ENCODE data around the gene PPP2R2C. TPM values are rescaled to one million over a fixed set of nuclear protein-coding genes. Genes with fewer than 3 reads are reported as not detected.

PPP2R2C gene
- total and polyA plus RNA-seq, 12 donors: 0.14 to 10.6 (median 4.2) TPM

DNA sequence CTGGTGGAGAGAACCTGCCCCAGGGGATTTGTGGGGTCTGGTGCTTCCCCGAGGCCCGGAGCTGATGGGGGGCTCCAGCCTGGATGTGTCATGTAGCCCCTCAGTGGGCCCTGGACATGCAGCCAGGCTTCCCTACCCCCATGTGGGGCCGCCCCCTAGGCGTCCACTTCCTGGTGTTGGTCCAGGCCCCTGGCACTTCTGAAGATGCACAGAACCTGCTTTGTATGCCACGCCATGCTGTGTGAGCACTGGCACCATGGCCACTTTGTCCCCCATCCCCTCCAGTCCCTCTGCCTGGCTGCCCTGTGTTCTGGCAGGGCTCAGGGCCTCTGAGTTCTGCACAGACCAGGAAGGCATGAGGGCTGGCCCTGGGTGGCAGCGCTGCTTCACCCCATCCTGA, 173.6 kb downstream of the PPP2R2C start:
- ATAC-seq (no peak), DNase-seq (no peak)
- WGBS, 2 donors: 89 to 93% methylated on average over 6 of the region's 6 CpGs
- H3K4me3 ChIP-seq: no peak overlapping the region
- TF ChIP-seq, protein P1, sequence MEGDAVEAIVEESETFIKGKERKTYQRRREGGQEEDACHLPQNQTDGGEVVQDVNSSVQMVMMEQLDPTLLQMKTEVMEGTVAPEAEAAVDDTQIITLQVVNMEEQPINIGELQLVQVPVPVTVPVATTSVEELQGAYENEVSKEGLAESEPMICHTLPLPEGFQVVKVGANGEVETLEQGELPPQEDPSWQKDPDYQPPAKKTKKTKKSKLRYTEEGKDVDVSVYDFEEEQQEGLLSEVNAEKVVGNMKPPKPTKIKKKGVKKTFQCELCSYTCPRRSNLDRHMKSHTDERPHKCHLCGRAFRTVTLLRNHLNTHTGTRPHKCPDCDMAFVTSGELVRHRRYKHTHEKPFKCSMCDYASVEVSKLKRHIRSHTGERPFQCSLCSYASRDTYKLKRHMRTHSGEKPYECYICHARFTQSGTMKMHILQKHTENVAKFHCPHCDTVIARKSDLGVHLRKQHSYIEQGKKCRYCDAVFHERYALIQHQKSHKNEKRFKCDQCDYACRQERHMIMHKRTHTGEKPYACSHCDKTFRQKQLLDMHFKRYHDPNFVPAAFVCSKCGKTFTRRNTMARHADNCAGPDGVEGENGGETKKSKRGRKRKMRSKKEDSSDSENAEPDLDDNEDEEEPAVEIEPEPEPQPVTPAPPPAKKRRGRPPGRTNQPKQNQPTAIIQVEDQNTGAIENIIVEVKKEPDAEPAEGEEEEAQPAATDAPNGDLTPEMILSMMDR (IDR thresholded peaks at IDR 0.05): no peak
- H3K36me3 ChIP-seq: peaks cover 4 to 92% (median 35%) of the 10 kb centered on the region in 9 donors
- intact Hi-C loops (cut with DNase I): no loop called here
- H3K9me3 ChIP-seq: no peaks in the 10 kb centered on the region
- H3K4me1 ChIP-seq: no peaks in the 10 kb centered on the region
- no peaks in the 10 kb centered on the region for H3K27me3 ChIP-seq
- H3K27ac ChIP-seq: no peak overlapping the region

DNA sequence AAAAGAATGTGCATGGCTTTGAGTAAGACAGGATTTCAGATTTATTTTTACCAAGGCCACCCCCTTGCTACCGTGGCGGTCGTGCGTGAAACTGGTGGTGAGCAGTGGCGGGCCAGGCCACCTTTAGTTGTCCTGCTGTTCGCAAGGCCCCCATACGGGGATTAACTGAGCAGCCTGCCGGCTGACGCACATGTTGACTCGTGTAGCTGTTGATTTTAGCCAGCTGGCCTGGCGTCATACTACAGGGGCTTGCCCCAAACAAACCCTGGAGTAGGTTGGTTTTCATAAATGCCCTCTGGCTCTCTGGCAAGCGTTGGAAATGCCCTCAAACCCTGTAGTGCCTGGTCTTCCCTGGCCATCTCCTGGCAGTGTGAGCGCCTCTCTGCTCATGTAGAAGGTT, 174.4 kb downstream of the PPP2R2C start:
- DNase-seq: no peak
- TF ChIP-seq, protein P1 (IDR thresholded peaks at IDR 0.05): no peak
- H3K4me1 ChIP-seq: no peaks in the 10 kb centered on the region
- intact Hi-C loops (cut with DNase I): no loop called here
- peaks cover 4 to 92% (median 44%) of the 10 kb centered on the region in 9 donors for H3K36me3 ChIP-seq
- 85 to 86% methylated on average over 13 of the region's 13 CpGs for WGBS, 2 donors
- H3K27ac ChIP-seq: no peak overlapping the region
- no peaks in the 10 kb centered on the region for H3K9me3 ChIP-seq
- ATAC-seq: no peak
- no peak overlapping the region for H3K4me3 ChIP-seq
- no peaks in the 10 kb centered on the region for H3K27me3 ChIP-seq

DNA sequence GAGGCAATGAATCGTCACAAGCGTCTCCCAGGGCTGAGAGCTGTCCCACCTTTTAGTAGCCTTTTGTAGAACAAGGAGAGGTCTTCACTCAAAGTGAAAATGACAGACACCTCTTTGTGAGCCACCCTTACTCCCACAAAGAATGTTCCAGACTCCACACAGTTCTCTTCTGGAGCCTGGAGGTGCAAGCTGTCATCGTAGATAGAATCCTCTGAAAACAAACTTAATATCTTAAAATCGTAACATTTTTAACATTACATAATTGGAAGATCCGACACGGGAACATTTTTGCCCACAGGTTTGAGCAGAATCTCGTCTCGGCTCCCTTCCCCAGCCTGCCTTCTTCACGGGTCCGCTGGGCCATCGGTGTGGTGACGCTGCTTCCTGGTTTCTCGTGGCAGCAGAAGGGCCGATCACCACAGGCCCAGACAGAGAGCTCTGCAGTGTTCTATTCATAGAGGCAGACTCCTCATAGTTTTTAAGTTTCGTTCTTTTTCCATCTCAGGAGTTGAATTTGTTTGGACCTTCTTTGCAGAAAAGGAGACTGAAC, 175.1 kb downstream of the PPP2R2C start:
- H3K4me3 ChIP-seq: no peak overlapping the region
- DNase-seq: no peak
- no peaks in the 10 kb centered on the region for H3K4me1 ChIP-seq
- no peaks in the 10 kb centered on the region for H3K27me3 ChIP-seq
- no peak overlapping the region for H3K27ac ChIP-seq
- no peak for ATAC-seq
- TF ChIP-seq, protein P1 (IDR thresholded peaks at IDR 0.05): no peak
- no peaks in the 10 kb centered on the region for H3K9me3 ChIP-seq
- H3K36me3 ChIP-seq: peaks cover 4 to 92% (median 42%) of the 10 kb centered on the region in 9 donors
- intact Hi-C loops (cut with DNase I): no loop called here
- 90 to 91% methylated on average over 15 of the region's 15 CpGs for WGBS, 2 donors

DNA sequence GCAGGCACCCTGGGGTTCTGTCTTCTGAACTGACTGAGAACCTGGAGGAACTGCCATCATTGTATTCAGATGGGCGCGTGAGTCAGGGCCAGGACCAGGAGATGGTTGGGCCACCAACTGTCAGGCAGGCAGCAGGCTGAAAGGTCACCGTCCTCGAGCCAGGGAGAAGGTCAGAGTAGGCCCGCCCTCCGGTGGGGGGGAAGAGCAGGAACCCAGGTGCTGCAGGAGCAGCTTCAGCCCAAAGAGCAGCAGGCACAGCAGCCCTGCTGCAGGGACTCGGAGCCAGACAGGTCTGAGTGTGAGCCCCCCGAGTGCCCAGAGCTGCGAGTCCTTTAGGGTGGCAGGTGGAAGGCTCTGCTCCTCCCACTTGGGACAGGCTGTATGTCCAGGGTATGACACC, 176.4 kb downstream of the PPP2R2C start:
- no peaks in the 10 kb centered on the region for H3K4me1 ChIP-seq
- intact Hi-C loops (cut with DNase I): no loop called here
- H3K4me3 ChIP-seq: no peak overlapping the region
- H3K36me3 ChIP-seq: peaks cover 0 to 92% (median 36%) of the 10 kb centered on the region in 9 donors
- ATAC-seq (no peak), DNase-seq (no peak)
- H3K27me3 ChIP-seq: no peaks in the 10 kb centered on the region
- H3K9me3 ChIP-seq: no peaks in the 10 kb centered on the region
- TF ChIP-seq, protein P1 (IDR thresholded peaks at IDR 0.05): no peak
- WGBS, 2 donors: 88 to 94% methylated on average over 9 of the region's 9 CpGs
- no peak overlapping the region for H3K27ac ChIP-seq
